Measurements from ENCODE around the gene DNMT3L. TPM values are rescaled to one million over a fixed set of nuclear protein-coding genes. Genes with fewer than 3 reads are reported as not detected.
A peak's percentile ranks its signal among the peaks of the same experiment; 100 is the strongest.
"Not testable (repeated sequence)": the region's sequence is repeated elsewhere in the genome, so short reads cannot be mapped to it uniquely, and the experiment has no call there.

DNMT3L gene
- total and polyA plus RNA-seq, 7 donors = not detected

GRCh38 chr21:44199448-44199847 is 62.2 kb downstream of the DNMT3L start:
- H3K27me3 ChIP-seq = no peaks in the 10 kb centered on the region
- intact Hi-C loops (cut with DNase I) = no loop called here
- whole genome bisulfite sequencing, 2 donors = 84 to 88% methylated on average over 15 of the region's 15 CpGs
- H3K9me3 ChIP-seq = no peaks in the 10 kb centered on the region
- no peak for DNase-seq
- no peaks in the 10 kb centered on the region for H3K4me1 ChIP-seq
- no peaks in the 10 kb centered on the region for H3K36me3 ChIP-seq
- TF ChIP-seq POLR2A (IDR thresholded peaks at IDR 0.05) = no peak
- TF ChIP-seq EP300 (IDR thresholded peaks at IDR 0.05) = no peak
- TF ChIP-seq POLR2AphosphoS5 (IDR thresholded peaks at IDR 0.05) = no peak
- no peak for TF ChIP-seq CTCF (IDR thresholded peaks at IDR 0.05)
- H3K27ac ChIP-seq = no peak overlapping the region
- H3K4me3 ChIP-seq = no peak overlapping the region

- 94% methylated on average over 12 to 21 of the region's 21 CpGs for WGBS, 2 donors
- H3K4me1 ChIP-seq; H3K36me3 ChIP-seq; H3K27ac ChIP-seq; intact Hi-C loops (cut with DNase I); H3K4me3 ChIP-seq; H3K27me3 ChIP-seq; H3K9me3 ChIP-seq: not testable (repeated sequence)
- peak; percentile 46 for DNase-seq
These were observed 64.6 kb downstream of the DNMT3L start for GRCh38 chr21:44197156-44197516.

Small RNA genes within 50 kb of the gene (small RNA-seq; reads per million reads assigned to genes)
- 0 reads per million in 3 donors for gene AP001059.3

Other genes with a start within 250 kb of the DNMT3L start
- 10 to 100 TPM; 18.7 to 26.6 (median 20.3) TPM for gene TRAPPC10, start 249.6 kb downstream of the DNMT3L start, total RNA-seq
- 10 to 100 TPM in 2 of 3 donors, 1 to 10 TPM in 1; 8.4 to 27.3 (median 14.3) TPM for gene TRAPPC10, start 249.6 kb downstream of the DNMT3L start, polyA plus RNA-seq
- 1 to 10 TPM; 1.4 to 8.6 (median 6.1) TPM for gene PWP2, start 154.5 kb downstream of the DNMT3L start, total RNA-seq
- 10 to 100 TPM in 1 of 3 donors, 1 to 10 TPM in 2; 1.4 to 10.8 (median 1.8) TPM for gene PWP2, start 154.5 kb downstream of the DNMT3L start, polyA plus RNA-seq
- gene GATD3, start 128.2 kb downstream of the DNMT3L start, total RNA-seq = 10 to 100 TPM in 3 of 4 donors, 1 to 10 TPM in 1; 6.5 to 34.6 (median 10.9) TPM
- gene GATD3, start 128.2 kb downstream of the DNMT3L start, polyA plus RNA-seq = 10 to 100 TPM; 12.5 to 68.2 (median 12.6) TPM
- gene ICOSLG, start 21.0 kb downstream of the DNMT3L start, total RNA-seq = 1 to 10 TPM in 1 of 4 donors, under 1 TPM in 3; 0.27 to 1.1 (median 0.83) TPM
- 1 to 10 TPM in 1 of 3 donors, under 1 TPM in 2; 0.60 to 5.7 (median 0.92) TPM for gene ICOSLG, start 21.0 kb downstream of the DNMT3L start, polyA plus RNA-seq
- gene AIRE, start 24.0 kb upstream of the DNMT3L start, total RNA-seq = not detected
- under 1 TPM in 1 of 3 donors, not detected in 2; 0.61 TPM for gene AIRE, start 24.0 kb upstream of the DNMT3L start, polyA plus RNA-seq
- 10 to 100 TPM; 38.0 to 69.8 (median 50.4) TPM for gene PFKL, start 38.2 kb upstream of the DNMT3L start, total RNA-seq
- gene PFKL, start 38.2 kb upstream of the DNMT3L start, polyA plus RNA-seq = 100 to 1,000 TPM; 138 to 159 (median 157) TPM
- gene CFAP410, start 77.5 kb upstream of the DNMT3L start, total RNA-seq = 10 to 100 TPM; 25.8 to 31.1 (median 27.6) TPM
- 10 to 100 TPM; 12.7 to 31.7 (median 28.2) TPM for gene CFAP410, start 77.5 kb upstream of the DNMT3L start, polyA plus RNA-seq
- gene TRPM2, start 91.7 kb upstream of the DNMT3L start, total RNA-seq = 1 to 10 TPM; 1.6 to 3.9 (median 3.2) TPM
- gene TRPM2, start 91.7 kb upstream of the DNMT3L start, polyA plus RNA-seq = 1 to 10 TPM; 2.4 to 4.9 (median 3.5) TPM
- 1 to 10 TPM; 3.9 to 7.1 (median 5.4) TPM for gene LRRC3, start 193.6 kb upstream of the DNMT3L start, total RNA-seq
- 1 to 10 TPM in 1 of 3 donors, under 1 TPM in 2; under 0.01 to 2.9 (median 0.46) TPM for gene LRRC3, start 193.6 kb upstream of the DNMT3L start, polyA plus RNA-seq